SK-N-MC (cell line): Measurements from ENCODE around the gene PLPP3.

Source experiments
- DNase-seq: peaks from one replicate; pipeline ENCODE4 v3.0.0-alpha.2; 2011; ENCODE audit warnings: low read depth, low spot score
- H3K27ac ChIP-seq: fragments of 200-600 bp; sonication (generic); 2 replicates; pipeline ENCODE4 v1.5.1; 2016; ENCODE audit warnings: mixed run types
- H3K36me3 ChIP-seq: fragments of 200-600 bp; sonication (generic); 2 replicates; pipeline ENCODE4 v1.6.1; 2017; ENCODE audit warnings: antibody characterized with exemption, low read length, mixed read lengths; ENCODE audit not compliant: insufficient read depth
- H3K4me3 ChIP-seq: fragments of 200-600 bp; sonication (generic); 2 replicates; pipeline ENCODE4 v1.5.1; 2016
- H3K9ac ChIP-seq: fragments of 200-600 bp; sonication (generic); 2 replicates; pipeline ENCODE4 v1.8.0; 2017; ENCODE audit warnings: mixed run types, mixed read lengths; ENCODE audit not compliant: insufficient read length
- H3K9me3 ChIP-seq: fragments of 200-600 bp; sonication (generic); 2 replicates; pipeline ENCODE4 v1.6.1; 2017; ENCODE audit warnings: low read depth, mild to moderate bottlenecking, antibody characterized with exemption, low read length, moderate library complexity, mixed read lengths
- EZH2 ChIP-seq: fragments of 200-600 bp; sonication (generic); IDR thresholded peaks from one replicate; pipeline ENCODE4 v1.6.1; 2017; ENCODE audit warnings: antibody characterized with exemption
- FOXP2 ChIP-seq: optimal IDR thresholded peaks from 2 replicates; pipeline ENCODE3; 2011; ENCODE audit warnings: mild to moderate bottlenecking, moderate library complexity; ENCODE audit not compliant: insufficient read depth; ENCODE audit errors: extremely low read length, control extremely low read depth
- POLR2AphosphoS5 ChIP-seq: IDR thresholded peaks from 2 replicates; pipeline ENCODE4 v1.6.1; 2012; ENCODE audit warnings: mild to moderate bottlenecking, low read depth, low read length, borderline replicate concordance

The PLPP3 gene

DNA sequence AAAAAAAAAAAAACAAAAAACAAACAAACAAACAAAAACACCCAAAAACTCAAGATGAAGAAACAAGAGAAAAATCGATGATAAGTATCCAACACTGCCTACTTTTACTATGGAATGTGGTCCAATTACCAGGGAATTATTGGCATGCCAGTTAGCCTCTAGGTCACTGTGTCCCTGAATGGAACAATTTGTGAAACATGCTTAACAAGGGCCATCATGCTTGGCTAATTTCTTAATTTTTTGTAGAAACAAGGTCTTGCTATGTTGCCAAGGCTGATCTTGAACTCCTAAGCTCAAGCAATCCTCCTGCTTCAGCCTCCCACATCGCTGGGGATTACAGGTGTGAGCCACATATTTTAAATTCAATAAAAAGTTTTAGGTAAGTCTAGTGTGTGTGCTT, 23.9 kb downstream of the PLPP3 start:
- no peak overlapping the region for H3K27ac ChIP-seq
- H3K4me3 ChIP-seq, result no peak overlapping the region
- DNase-seq, result no peak
- no peak overlapping the region for H3K9ac ChIP-seq
- no peaks in the 10 kb centered on the region for H3K9me3 ChIP-seq
- H3K36me3 ChIP-seq, result no peaks in the 10 kb centered on the region
- no peak for TF ChIP-seq FOXP2
- TF ChIP-seq POLR2AphosphoS5, result no peak

GRCh38 chr1:56553046-56553445, 26.3 kb downstream of the PLPP3 start:
- Histone ChIP-seq H3K27ac (no peak overlapping the region), H3K4me3 (no peak overlapping the region), H3K9me3 (no peaks in the 10 kb centered on the region), H3K36me3 (no peaks in the 10 kb centered on the region), H3K9ac (no peak overlapping the region)
- no peak for TF ChIP-seq FOXP2
- DNase-seq, result no peak

DNA sequence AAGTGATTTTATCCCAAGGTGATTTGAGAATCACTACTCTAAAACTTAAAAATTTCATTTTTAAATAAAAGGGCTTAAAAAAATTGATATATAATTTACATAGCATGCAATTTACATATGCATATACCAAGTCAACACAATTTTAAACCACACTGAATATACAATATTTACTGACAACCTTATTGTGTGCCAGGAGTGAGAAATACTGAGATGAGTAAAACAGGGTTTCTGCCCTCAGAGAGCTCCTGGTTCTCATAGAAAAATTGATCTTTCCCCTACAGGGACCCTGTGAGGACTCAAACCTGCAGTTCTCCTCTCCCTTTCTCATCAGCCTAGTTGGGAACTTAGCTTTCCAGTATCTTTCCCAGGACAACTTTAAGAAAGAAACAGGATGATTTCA, 27.0 kb downstream of the PLPP3 start:
- DNase-seq, result no peak
- no peak overlapping the region for H3K9ac ChIP-seq
- no peak overlapping the region for H3K27ac ChIP-seq
- no peaks in the 10 kb centered on the region for H3K9me3 ChIP-seq
- no peaks in the 10 kb centered on the region for H3K36me3 ChIP-seq
- H3K4me3 ChIP-seq, result no peak overlapping the region
- no peak for TF ChIP-seq EZH2
- no peak for TF ChIP-seq FOXP2
- no peak for TF ChIP-seq POLR2AphosphoS5

DNA sequence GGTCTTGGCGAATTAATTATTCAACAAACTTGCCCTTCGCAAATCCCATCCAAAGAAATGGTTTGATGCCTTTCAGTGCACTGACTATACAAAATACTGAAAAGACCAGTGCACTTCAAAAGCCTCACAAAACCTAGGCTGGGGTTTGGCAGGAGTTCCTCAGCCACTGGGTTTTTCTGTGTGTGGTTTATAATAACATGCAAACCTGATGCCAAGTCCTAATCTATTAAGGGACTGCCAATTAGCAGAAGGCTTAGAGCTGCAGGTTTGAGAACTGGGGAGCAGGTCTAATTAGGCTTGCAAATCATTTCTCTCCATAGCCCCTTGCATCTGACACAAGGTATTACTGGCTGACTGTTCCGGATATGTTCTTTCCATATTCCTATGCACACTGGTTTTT, 27.7 kb downstream of the PLPP3 start:
- no peak for DNase-seq
- H3K9ac ChIP-seq, result no peak overlapping the region
- no peaks in the 10 kb centered on the region for H3K36me3 ChIP-seq
- H3K9me3 ChIP-seq, result no peaks in the 10 kb centered on the region
- TF ChIP-seq FOXP2 (no peak), EZH2 (no peak), POLR2AphosphoS5 (no peak)
- no peak overlapping the region for H3K4me3 ChIP-seq
- no peak overlapping the region for H3K27ac ChIP-seq

GRCh38 chr1:56550859-56551188, 28.5 kb downstream of the PLPP3 start:
- Histone ChIP-seq H3K27ac (no peak overlapping the region), H3K36me3 (no peaks in the 10 kb centered on the region), H3K9me3 (no peaks in the 10 kb centered on the region), H3K9ac (no peak overlapping the region), H3K4me3 (no peak overlapping the region)
- no peak for DNase-seq
- TF ChIP-seq POLR2AphosphoS5 (no peak), EZH2 (no peak), FOXP2 (no peak)

GRCh38 chr1:56550138-56550858, 29.1 kb downstream of the PLPP3 start:
- Histone ChIP-seq H3K9me3 (no peaks in the 10 kb centered on the region), H3K9ac (no peak overlapping the region), H3K36me3 (no peaks in the 10 kb centered on the region), H3K27ac (no peak overlapping the region), H3K4me3 (no peak overlapping the region)
- no peak for TF ChIP-seq EZH2
- no peak for TF ChIP-seq FOXP2
- no peak for TF ChIP-seq POLR2AphosphoS5
- DNase-seq, result no peak

DNA sequence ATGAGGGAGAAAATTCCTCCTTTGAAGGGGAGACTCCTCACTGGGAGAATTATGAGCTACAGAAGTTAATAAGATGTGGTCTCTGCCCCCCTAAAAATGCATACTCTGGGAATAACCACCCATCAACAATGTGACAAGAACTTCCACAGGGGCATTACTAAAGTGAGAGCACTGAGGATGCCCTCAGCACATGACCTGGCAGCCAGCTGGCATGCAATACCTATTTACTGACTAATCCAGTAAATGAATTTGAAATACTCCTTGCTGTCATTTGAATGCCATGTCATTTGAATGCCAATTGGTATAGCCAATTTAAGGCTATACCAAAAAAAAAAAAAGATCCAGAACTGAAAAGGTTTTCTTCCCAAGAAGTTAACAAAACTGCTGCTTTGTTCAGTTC, 30.8 kb downstream of the PLPP3 start:
- Histone ChIP-seq H3K27ac (no peak overlapping the region), H3K9me3 (no peaks in the 10 kb centered on the region), H3K36me3 (no peaks in the 10 kb centered on the region), H3K9ac (no peak overlapping the region), H3K4me3 (no peak overlapping the region)
- TF ChIP-seq POLR2AphosphoS5 (no peak), EZH2 (no peak), FOXP2 (no peak)
- DNase-seq, result no peak

GRCh38 chr1:56547977-56548376, 31.4 kb downstream of the PLPP3 start:
- no peak overlapping the region for H3K4me3 ChIP-seq
- H3K27ac ChIP-seq, result no peak overlapping the region
- H3K9me3 ChIP-seq, result no peaks in the 10 kb centered on the region
- no peak for DNase-seq
- H3K36me3 ChIP-seq, result no peaks in the 10 kb centered on the region
- no peak overlapping the region for H3K9ac ChIP-seq
- TF ChIP-seq POLR2AphosphoS5, result no peak
- no peak for TF ChIP-seq FOXP2
- no peak for TF ChIP-seq EZH2

DNA sequence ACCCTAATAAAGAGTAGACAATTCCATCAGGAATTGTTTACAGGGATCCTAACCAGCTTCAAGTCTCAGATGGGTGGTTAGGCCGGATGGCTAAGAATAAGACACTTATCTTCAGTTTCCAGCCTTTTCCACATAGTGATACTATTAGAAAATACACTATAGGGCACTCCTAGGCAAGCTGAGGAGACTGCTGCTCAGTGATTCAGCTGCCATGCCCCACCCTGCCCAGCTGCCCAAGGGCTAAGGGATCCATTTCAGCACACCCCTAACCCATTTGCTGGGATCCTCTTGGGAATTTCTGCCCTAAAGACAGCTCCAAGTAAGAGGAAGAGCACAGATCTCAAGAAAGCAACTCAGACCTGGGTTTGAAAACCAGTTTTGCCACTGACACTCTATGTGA, 31.9 kb downstream of the PLPP3 start:
- Histone ChIP-seq H3K9ac (no peak overlapping the region), H3K36me3 (no peaks in the 10 kb centered on the region), H3K4me3 (no peak overlapping the region), H3K27ac (no peak overlapping the region), H3K9me3 (no peaks in the 10 kb centered on the region)
- DNase-seq, result no peak
- TF ChIP-seq EZH2, result no peak
- TF ChIP-seq FOXP2, result no peak
- no peak for TF ChIP-seq POLR2AphosphoS5
